ENCODE data around the gene C1QTNF7. TPM values are rescaled to one million over a fixed set of nuclear protein-coding genes. Genes with fewer than 3 reads are reported as not detected.

The C1QTNF7 gene
- total RNA-seq, 4 donors from 2014 or later = 21.1 to 52.1 (median 37.6) TPM

GRCh38 chr4:15412461-15412860 is 15.4 kb upstream of the C1QTNF7 start:
- no peaks in the 10 kb centered on the region for H3K9me3 ChIP-seq
- TF ChIP-seq, protein P1, sequence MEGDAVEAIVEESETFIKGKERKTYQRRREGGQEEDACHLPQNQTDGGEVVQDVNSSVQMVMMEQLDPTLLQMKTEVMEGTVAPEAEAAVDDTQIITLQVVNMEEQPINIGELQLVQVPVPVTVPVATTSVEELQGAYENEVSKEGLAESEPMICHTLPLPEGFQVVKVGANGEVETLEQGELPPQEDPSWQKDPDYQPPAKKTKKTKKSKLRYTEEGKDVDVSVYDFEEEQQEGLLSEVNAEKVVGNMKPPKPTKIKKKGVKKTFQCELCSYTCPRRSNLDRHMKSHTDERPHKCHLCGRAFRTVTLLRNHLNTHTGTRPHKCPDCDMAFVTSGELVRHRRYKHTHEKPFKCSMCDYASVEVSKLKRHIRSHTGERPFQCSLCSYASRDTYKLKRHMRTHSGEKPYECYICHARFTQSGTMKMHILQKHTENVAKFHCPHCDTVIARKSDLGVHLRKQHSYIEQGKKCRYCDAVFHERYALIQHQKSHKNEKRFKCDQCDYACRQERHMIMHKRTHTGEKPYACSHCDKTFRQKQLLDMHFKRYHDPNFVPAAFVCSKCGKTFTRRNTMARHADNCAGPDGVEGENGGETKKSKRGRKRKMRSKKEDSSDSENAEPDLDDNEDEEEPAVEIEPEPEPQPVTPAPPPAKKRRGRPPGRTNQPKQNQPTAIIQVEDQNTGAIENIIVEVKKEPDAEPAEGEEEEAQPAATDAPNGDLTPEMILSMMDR (IDR thresholded peaks at IDR 0.05) = no peak
- no peak for TF ChIP-seq POLR2A (IDR thresholded peaks at IDR 0.05)
- no peak for TF ChIP-seq POLR2AphosphoS5 (IDR thresholded peaks at IDR 0.05)
- no peak for TF ChIP-seq EP300 (IDR thresholded peaks at IDR 0.05)
- peak overlapping the region in 3 of 4 donors; percentile 50 to 77 (median 76) for H3K27ac ChIP-seq
- 72 to 97% methylated on average over 3 to 4 of the region's 5 CpGs for WGBS, 2 donors (ENCODE audit: low coverage in 1 of 2)
- no peaks in the 10 kb centered on the region for H3K27me3 ChIP-seq
- H3K4me1 ChIP-seq = peaks cover 7 to 62% (median 19%) of the 10 kb centered on the region in 3 donors
- no peaks in the 10 kb centered on the region for H3K36me3 ChIP-seq
- ATAC-seq = no peak
- H3K4me3 ChIP-seq = no peak overlapping the region

- 49 to 79% methylated on average over 4 to 6 of the region's 6 CpGs for WGBS, 2 donors (ENCODE audit: low coverage in 1 of 2)
- Histone ChIP-seq H3K4me3 (no peak overlapping the region), H3K36me3 (no peaks in the 10 kb centered on the region), H3K4me1 (peaks cover 7 to 69% (median 20%) of the 10 kb centered on the region in 3 donors), H3K9me3 (no peaks in the 10 kb centered on the region), H3K27me3 (no peaks in the 10 kb centered on the region), H3K27ac (peak overlapping the region; percentile 50 to 77 (median 70))
- TF ChIP-seq POLR2A (IDR thresholded peaks at IDR 0.05) (no peak), EP300 (IDR thresholded peaks at IDR 0.05) (no peak), POLR2AphosphoS5 (IDR thresholded peaks at IDR 0.05) (no peak)
- TF ChIP-seq, protein P1 (IDR thresholded peaks at IDR 0.05) = no peak
- peak; percentile 44 for ATAC-seq
Measured at GRCh38 chr4:15413010-15413622, 14.7 kb upstream of the C1QTNF7 start.

DNA sequence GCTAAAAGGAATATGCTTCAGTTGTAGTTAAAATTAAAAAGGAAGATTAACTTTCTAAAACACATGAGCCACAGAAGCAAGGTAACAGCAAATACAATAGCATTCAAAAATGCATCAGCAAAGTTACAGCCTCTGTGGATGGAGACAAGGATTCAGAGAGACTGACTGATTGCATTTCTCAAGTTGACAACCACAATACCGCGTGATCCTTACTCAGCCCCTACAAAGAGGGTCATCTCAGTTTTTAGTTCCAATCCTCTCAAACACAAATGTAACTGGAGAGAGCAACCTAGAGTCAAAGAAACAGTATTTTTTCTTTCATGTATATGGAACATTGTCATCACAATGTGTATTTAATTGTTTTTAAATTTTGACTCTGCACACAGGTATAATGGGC is 14.2 kb upstream of the C1QTNF7 start:
- no peaks in the 10 kb centered on the region for H3K9me3 ChIP-seq
- ATAC-seq = no peak
- H3K4me3 ChIP-seq = no peak overlapping the region
- TF ChIP-seq, protein P1 (IDR thresholded peaks at IDR 0.05) = no peak
- TF ChIP-seq EP300 (IDR thresholded peaks at IDR 0.05) (no peak), POLR2AphosphoS5 (IDR thresholded peaks at IDR 0.05) (no peak), POLR2A (IDR thresholded peaks at IDR 0.05) (no peak)
- peaks cover 7 to 74% (median 25%) of the 10 kb centered on the region in 3 donors for H3K4me1 ChIP-seq
- H3K27me3 ChIP-seq = no peaks in the 10 kb centered on the region
- H3K36me3 ChIP-seq = no peaks in the 10 kb centered on the region
- WGBS, 2 donors (ENCODE audit: low coverage in 1 of 2) = 39 to 58% methylated on average over 2 of the region's 2 CpGs
- peak overlapping the region; percentile 50 to 77 (median 70) for H3K27ac ChIP-seq

DNA sequence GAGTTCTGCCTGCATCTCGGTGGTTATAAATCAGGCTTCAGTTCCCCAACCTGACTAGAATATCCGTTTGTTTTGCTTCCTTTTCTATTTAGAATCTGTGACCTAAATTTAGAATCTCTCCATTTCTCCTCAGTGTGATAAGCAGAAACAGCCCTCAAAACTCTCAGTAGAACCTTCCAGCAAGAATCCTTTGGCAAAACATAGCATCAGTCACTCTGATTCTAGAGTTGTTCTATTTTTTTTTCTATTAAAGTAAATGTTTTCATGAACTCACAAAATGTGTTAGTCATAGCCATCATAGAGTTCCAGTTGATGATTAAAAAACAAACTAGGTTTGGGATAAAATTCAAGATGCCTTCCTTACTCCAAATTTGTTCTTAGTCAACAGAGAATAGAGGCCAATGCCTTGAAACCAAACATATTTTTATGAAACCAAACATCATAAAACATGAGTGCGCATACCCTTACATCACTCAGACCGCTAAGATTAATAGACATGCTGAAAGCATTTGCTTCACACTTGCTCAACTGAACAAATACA is 13.2 kb upstream of the C1QTNF7 start:
- H3K36me3 ChIP-seq = no peaks in the 10 kb centered on the region
- peak overlapping the region; percentile 63 to 77 (median 71) for H3K27ac ChIP-seq
- peaks cover 7 to 84% (median 28%) of the 10 kb centered on the region in 3 donors for H3K4me1 ChIP-seq
- H3K4me3 ChIP-seq = no peak overlapping the region
- ATAC-seq = peak; percentile 85
- TF ChIP-seq POLR2A (IDR thresholded peaks at IDR 0.05) = no peak
- peak; percentile 67 for TF ChIP-seq POLR2AphosphoS5 (IDR thresholded peaks at IDR 0.05)
- no peaks in the 10 kb centered on the region for H3K9me3 ChIP-seq
- WGBS, 2 donors (ENCODE audit: low coverage in 1 of 2) = 28 to 47% methylated on average over 4 of the region's 4 CpGs
- H3K27me3 ChIP-seq = no peaks in the 10 kb centered on the region

DNA sequence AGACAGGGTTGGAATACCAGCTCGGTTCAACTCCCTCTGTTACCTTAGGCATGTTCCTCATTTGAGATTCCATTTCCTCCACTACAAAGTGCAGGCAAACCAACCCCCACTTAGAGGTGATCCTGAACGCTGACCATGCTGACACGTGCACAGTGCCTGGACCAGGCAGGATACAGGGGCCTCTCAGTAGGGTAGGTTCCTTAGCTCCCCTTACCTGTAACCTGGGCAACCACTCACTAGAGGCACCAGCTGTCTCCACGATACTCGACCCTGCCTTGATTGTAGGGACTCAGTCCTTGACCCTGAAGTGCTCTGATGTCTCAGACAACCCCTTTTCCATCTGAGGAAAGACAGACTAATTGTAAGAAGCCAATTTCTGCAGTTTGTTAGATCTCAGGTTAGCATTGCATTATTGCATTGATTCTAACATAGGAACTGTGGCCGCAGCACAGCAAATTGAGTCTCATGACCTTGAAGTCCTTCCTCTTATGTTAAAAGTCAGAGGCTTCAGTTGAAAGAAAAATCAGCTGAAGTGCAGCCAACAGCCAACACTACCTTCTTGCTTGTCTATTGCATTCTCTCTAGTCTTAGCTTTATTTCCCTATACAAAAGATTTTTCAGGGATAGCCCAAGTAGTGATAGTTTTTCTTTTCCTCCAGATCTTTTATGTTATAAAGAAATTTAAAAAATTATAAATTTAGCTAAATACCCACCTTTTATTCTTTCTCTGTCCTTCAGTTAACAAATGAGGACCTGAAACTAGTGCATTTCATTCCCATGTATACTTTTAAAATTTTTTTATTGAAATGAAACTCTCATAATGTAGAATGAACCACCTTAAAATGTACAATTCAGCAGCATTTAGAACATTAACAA is 11.2 kb upstream of the C1QTNF7 start:
- WGBS, 2 donors (ENCODE audit: low coverage in 1 of 2) = 71 to 86% methylated on average over 4 to 5 of the region's 6 CpGs
- TF ChIP-seq, protein P1 (IDR thresholded peaks at IDR 0.05) = no peak
- no peak for TF ChIP-seq EP300 (IDR thresholded peaks at IDR 0.05)
- no peak for TF ChIP-seq POLR2AphosphoS5 (IDR thresholded peaks at IDR 0.05)
- TF ChIP-seq POLR2A (IDR thresholded peaks at IDR 0.05) = no peak

More for the DNA sequence above, 11.2 kb upstream of the C1QTNF7 start:
- H3K4me1 ChIP-seq = peaks cover 13 to 92% (median 44%) of the 10 kb centered on the region in 3 donors
- H3K27ac ChIP-seq = peak overlapping the region; percentile 22 to 76 (median 52)
- H3K9me3 ChIP-seq = no peaks in the 10 kb centered on the region
- H3K27me3 ChIP-seq = no peaks in the 10 kb centered on the region
- ATAC-seq = no peak
- no peaks in the 10 kb centered on the region for H3K36me3 ChIP-seq
- no peak overlapping the region for H3K4me3 ChIP-seq
